ENCODE measurements around the gene PDE4DIP. TPM values are rescaled to one million over a fixed set of nuclear protein-coding genes. Genes with fewer than 3 reads are reported as not detected.
"Not testable (repeated sequence)": the region's sequence is repeated elsewhere in the genome, so short reads cannot be mapped to it uniquely, and the experiment has no call there.

Gene PDE4DIP
- total RNA-seq, 1 donor from 2014 or later: 28.9 TPM

DNA sequence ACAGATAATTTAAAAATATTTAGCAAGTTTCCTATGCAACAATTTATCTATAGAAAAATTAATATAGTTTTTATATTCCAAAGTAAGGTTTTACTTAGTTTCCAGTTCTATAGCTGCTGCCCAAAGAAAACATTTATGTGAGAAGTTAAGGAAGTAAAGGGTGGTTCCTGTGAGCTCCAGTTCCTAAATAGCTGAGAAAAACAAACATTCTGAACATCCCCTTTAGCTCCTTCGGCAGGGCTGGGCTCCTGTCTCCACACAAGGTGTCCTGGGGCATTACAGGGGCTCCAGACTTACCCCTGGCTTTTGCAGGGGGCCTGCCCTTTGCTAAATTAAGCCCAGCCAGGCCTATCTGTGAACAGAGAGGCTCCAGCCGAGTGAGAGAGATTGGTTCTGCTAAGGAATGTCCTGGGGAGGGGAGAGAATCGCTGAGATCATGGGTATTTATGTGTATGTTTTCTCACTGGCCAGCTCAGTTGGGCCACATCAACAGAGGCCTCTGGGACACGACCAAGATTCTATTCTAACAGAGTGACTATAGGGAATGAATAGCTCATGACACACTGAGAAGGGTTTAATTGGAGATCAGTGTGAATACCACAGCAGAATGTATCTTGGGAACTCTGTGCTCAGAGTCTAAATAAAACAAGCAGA, 72.6 kb downstream of the PDE4DIP start:
- DNase-seq (ENCODE audit: extremely low read depth, low read depth, low spot score): not testable (repeated sequence)

DNA sequence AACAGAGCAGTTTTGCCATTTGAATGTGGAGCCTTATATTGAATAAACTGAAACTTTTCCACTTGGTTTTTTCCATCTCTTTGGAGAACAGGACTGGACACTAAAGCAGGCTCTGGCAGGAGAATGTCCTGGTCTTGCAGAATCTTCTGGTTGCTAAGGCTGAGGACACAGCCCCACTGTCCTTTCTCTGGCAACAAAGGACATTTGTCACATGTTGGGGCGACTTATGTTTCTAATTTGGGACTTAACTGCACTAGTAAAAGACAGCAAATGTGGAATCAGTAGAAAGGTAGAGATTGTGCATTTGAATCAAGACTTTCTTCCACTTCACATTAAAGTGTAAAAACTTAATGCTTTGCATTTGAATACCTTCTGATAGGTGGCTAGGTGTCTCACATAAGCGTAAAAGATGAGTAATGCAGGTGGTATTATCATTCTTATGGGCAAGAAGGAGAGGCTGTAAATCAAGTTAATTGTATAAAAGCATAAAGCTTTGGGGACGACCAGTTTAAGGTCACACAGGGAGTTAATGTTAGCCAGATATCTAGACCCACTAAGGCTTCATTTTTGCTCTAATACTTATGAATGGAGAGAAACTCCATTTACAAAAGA, 74.7 kb downstream of the PDE4DIP start:
- not testable (repeated sequence) for DNase-seq (ENCODE audit: extremely low read depth, low read depth, low spot score)

DNA sequence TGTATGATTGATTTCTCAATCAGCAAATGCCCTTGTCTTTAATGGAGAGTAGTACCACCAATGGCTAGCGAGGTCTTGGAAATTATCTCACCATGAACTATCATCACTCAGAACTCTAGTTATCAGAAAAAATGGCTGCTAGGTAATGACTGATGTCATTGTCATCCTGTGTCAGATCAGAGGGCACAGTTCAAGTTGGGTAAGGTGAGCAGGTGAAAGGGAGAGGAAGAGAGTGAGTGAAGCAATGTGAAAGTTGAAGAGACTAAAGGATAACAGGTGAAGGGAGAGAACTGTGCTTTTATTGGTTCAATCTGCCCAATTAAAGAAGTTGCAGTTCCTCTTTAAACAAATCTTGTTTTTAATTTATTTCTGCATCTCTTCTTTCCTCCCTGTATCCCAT, 76.8 kb downstream of the PDE4DIP start:
- not testable (repeated sequence) for DNase-seq (ENCODE audit: extremely low read depth, low read depth, low spot score)

DNA sequence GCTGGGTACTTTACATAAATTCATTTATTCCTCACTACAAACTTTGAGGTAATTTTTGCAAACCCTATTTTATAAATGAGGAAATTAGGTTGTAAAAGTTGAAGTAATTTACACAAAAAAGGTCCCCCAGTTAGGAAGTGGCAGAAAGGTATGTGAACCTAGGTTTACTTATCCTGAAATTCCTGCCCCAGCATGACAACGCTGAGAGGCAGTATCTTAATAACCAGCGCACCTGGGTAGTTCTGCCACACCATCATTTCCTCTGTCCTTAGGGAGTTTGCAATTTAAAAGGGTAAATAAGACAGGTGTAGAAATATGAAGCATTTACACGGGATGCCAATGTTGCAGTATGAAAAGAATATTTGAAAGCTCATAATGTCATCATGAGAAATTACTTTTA, 79.6 kb downstream of the PDE4DIP start:
- not testable (repeated sequence) for DNase-seq (ENCODE audit: extremely low read depth, low read depth, low spot score)

DNA sequence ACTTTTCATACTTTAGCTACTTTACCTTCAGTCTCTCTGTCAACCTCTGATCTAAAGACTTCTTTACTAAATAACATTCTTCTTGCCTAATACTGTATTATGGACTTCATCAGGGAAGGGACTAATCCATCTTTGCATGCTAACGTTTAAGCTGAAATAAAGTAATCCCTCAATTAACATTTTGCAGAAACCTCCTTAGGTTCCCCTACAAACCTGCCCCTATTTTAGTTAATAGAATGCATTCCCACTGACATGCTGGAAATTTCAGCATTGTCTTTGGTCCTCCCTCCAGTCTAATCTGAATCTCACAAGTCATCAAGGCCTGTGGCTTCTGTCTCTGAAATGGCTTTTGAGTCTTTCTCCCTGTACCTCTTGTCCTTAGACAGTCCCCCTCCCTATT, 83.4 kb downstream of the PDE4DIP start:
- not testable (repeated sequence) for DNase-seq (ENCODE audit: extremely low read depth, low read depth, low spot score)

DNA sequence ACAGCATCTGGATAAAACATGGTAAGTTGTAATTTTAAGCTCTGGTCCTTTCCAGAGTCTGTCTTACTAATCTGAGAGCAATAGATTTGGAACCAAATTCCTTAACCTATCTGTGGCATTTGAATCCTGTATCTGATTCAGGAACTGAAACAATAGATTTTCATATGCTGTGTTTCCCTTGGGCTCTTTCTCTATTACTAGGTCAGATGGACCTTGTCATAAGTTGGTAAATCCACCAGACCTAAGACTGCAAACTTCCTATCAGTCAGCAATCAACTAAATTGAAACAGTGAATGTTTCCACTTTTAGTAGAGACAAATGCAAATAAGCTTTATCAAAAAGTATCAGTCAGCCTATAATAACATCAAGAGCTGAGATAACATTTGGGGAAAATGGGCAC, 85.0 kb downstream of the PDE4DIP start:
- not testable (repeated sequence) for DNase-seq (ENCODE audit: extremely low read depth, low read depth, low spot score)

DNA sequence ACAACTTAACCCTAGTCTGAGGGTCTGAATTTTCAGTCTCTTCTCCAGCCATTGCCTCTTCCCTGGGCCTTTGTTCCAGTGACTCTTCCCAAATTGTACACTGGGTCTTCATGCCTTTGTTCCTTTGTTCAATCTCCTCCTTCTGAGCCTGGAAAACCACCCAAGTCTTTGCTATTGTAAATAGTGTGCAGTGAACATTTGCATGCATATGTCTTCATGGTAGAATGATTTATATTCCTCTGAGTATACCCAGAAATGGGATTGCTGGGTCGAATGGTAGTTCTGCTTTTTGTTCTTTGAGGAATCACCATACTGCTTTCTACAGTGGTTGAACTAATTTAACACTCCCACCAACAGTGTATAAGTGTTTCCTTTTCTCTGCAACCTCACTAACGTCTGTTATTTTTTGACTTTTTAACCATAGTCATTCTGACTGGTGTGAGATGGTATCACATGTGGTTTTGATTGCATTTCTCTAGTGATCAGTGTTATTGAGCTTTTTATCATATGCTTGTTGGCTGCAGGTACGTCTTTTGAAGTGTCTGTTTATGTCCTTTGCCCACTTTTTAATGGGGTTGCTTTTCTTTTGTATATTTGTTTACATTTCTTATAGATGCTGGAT, 91.3 kb downstream of the PDE4DIP start:
- not testable (repeated sequence) for DNase-seq (ENCODE audit: extremely low read depth, low read depth, low spot score)

DNA sequence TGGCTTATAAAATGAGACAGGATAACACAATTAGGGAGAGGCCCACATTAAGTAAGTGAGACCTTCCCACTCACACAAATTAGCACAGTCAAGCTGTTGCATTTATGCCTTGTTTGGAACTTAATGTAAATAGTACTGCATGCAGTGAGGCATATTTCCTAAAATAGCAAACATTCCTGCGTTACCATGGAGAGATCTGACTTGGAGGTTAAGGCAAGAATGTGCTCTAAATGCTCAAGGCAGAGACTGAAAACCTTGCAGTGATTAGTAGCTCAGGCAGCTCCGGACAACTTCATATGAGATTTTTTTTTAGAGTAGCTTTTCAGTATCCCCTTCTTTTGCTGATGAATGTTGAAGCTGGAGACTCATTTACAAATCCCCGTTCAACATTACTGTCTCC, 98.7 kb downstream of the PDE4DIP start:
- not testable (repeated sequence) for DNase-seq (ENCODE audit: extremely low read depth, low read depth, low spot score)

DNA sequence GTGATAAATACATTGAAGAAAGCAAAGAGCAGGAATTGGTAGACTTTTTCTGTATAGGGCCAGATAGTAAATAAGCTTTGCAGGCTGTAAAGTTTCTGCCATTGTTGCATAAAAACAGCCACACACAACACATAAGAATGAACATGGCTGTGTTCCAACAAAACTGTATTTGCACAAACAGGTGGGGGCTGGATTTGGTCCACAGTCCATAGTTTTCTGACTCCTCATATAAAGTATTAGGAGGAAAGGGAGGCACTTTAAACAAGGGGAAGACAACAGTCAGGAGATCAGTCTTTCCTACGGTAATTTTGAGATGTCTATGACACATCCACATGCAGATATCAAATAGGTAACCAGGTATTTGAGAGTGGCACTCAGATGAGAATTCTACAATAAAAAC, 100.9 kb downstream of the PDE4DIP start:
- not testable (repeated sequence) for DNase-seq (ENCODE audit: extremely low read depth, low read depth, low spot score)

DNA sequence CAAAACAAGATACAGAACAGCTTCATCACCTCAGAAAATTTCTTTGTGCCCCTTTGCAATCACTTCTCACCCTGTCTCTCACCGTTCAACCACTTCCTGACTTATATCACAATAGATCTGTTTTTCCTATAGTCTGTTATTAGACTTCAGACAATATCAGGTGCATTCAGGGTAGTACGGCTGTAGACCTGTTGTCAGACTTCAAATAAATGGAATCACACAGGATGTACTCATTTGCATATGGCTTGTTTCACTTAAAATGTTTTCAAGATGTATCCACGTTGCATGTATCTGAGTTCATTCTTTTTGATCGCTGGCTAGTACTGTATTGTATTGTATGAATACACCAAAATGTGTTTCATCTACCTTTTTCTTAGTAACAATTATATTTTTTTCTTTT, 104.5 kb downstream of the PDE4DIP start:
- not testable (repeated sequence) for DNase-seq (ENCODE audit: extremely low read depth, low read depth, low spot score)

DNA sequence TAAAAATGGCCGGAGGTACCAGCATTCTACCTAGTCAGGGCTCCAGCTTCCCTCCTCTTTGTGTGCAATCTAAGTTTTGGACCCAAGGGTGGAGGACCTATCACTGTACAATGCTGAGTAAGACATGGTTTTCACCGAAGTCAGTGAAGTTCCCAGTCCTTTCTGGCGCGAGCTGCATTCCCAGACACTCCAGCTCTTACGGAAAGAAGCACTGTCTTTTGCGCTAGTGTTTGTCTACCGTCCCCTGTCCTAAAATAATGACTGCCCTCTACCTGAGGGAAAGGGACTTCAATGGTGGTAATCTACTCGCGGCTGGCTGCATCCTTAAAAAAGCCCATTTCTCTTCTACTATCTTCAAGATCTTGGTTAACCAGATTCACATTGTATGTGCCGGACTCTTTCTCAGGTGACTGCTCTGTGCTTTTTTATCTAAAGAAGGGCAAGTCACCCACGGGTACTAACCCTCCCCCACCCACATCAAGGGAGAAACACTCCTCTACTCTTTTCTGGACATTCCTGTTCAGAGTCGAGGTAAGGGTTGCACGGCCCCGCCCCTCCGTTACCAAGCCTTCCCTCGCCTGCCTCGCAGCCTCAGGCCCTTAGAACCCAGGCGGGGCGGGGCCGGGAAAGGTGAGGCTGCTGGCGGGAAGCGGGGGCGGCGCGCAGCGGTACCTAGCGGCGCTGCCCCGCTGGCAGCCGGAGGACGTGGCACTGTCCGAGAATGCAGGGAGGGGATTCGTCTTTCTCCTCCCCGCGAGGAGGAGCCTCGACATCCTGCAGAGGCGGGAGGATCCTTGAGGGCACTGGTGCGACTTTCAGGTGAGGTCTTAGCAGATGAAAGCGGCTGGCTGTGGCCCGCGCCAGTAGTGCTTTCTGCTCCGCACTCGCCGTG, 107.4 kb downstream of the PDE4DIP start:
- DNase-seq (ENCODE audit: extremely low read depth, low read depth, low spot score): not testable (repeated sequence)

DNA sequence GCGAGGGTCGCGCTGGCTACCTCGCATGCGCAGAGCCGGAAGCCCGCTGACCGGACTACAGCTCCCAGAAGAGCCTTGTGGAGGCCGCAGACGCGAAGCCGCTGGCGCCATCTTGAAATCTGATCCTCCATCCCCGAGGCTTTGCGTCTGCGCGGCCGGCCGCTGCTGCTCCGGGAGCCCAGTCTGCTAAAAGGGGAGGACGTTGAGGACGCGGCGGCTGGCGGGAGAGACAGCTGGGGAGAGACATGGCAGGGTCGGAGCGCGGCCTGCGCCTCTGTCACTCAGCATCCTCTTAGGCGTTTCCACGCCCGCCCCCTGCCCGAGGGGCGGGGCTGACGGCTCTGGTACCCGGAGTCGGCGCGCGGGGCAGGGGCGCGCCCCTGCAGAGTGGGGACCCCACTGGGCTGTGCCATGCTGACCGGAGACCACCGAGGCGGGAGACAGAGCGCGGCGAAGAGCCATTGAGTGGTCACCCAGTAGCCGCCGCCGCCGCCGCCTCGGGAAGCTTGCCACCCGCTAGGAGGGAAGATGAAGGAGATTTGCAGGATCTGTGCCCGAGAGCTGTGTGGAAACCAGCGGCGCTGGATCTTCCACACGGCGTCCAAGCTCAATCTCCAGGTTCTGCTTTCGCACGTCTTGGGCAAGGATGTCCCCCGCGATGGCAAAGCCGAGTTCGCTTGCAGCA, 108.2 kb downstream of the PDE4DIP start:
- not testable (repeated sequence) for DNase-seq (ENCODE audit: extremely low read depth, low read depth, low spot score)

DNA sequence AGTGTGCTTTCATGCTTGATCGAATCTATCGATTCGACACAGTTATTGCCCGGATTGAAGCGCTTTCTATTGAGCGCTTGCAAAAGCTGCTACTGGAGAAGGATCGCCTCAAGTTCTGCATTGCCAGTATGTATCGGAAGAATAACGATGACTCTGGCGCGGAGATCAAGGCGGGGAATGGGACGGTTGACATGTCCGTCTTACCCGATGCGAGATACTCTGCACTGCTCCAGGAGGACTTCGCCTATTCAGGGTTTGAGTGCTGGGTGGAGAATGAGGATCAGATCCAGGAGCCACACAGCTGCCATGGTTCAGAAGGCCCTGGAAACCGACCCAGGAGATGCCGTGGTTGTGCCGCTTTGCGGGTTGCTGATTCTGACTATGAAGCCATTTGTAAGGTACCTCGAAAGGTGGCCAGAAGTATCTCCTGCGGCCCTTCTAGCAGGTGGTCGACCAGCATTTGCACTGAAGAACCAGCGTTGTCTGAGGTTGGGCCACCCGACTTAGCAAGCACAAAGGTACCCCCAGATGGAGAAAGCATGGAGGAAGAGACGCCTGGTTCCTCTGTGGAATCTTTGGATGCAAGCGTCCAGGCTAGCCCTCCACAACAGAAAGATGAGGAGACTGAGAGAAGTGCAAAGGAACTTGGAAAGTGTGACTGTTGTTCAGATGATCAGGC, 108.8 kb downstream of the PDE4DIP start:
- not testable (repeated sequence) for DNase-seq (ENCODE audit: extremely low read depth, low read depth, low spot score)

DNA sequence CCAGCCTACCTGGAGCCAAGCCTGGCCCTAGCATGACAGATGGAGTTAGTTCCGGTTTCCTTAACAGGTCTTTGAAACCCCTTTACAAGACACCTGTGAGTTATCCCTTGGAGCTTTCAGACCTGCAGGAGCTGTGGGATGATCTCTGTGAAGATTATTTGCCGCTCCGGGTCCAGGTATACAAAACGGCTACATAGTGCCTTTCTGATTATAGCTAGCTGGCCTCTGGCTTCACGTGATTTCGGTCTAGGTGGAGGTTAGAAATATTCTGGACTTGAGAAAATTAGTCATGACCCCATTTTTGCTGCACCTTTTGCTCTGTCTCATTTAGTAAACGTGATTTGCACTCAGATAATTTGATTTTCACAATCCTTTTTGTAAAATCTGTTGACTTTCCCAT, 109.5 kb downstream of the PDE4DIP start:
- DNase-seq (ENCODE audit: extremely low read depth, low read depth, low spot score): not testable (repeated sequence)

DNA sequence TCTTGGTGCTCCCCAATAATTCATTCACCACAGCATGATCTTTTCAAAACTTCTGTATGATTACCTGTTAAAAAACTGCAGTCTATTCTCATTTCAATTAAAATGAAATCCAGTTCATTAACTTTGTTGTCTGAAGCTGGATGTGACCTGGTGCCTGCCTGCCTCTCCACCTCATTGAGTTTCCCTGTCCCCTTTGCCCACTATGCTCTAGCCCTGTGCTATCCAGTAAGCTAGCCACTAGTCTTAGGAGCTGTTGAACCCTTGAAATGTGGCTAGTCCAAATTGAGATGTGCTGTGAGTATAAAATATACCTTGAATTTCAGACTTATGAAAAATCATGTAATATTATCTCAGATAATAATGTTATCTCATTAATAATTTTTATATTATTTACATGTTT, 114.1 kb downstream of the PDE4DIP start:
- not testable (repeated sequence) for DNase-seq (ENCODE audit: extremely low read depth, low read depth, low spot score)

DNA sequence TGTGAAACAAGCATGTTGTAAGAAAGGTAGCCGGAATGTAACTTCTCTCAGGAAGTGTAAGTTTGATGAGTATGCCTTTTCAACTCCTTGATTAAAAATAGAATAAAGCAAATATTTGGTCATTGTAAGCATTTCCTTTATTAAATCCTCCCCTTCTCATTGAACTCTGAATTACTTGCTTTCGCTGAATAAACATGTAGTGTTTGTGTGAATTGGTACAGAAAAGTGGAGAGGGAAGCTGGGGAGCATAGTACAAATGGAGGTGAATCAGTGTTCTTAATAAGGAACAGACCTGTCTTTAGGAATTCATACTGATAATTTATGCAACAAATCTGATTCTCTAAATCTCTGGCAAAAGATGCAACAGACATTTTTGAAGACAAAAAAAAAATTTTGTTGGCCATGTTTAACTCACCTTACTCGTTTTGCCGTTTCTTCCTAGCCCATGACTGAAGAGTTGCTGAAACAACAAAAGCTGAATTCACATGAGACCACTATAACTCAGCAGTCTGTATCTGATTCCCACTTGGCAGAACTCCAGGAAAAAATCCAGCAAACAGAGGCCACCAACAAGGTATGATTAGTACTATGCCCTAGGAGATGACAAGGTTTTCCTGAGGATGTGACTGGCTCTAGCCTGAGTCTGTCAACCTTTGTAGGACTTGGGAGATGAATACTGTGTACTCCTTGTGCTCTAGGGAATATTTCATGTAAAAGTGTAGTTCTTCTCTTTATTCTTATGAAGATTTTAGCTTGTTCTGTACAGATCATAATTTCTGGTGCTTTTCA, 116.2 kb downstream of the PDE4DIP start:
- DNase-seq (ENCODE audit: extremely low read depth, low read depth, low spot score): not testable (repeated sequence)

DNA sequence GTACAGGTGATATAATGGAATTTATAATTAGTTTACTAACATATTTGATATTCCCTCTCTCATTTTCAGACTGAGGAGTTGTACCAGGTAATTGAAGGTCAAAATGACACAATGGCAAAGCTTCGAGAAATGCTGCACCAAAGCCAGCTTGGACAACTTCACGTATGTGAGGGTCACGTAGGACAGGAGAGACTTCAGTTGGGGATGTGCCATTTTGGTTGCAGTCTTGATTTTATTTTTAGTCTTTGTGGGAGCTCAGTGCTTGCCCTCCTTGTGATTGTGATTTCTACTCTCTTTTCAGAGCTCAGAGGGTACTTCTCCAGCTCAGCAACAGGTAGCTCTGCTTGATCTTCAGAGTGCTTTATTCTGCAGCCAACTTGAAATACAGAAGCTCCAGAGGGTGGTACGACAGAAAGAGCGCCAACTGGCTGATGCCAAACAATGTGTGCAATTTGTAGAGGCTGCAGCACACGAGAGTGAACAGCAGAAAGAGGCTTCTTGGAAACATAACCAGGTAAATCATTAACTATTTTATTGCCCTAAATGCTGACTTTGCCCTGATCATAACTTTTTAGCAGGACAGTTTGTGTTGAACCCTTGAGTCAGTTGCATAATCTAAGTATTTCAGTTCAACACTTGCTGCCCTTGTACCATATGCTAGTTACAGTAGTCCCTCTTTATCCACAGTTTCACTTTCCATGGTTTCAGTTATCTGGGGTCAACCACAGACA, 118.1 kb downstream of the PDE4DIP start:
- not testable (repeated sequence) for DNase-seq (ENCODE audit: extremely low read depth, low read depth, low spot score)

DNA sequence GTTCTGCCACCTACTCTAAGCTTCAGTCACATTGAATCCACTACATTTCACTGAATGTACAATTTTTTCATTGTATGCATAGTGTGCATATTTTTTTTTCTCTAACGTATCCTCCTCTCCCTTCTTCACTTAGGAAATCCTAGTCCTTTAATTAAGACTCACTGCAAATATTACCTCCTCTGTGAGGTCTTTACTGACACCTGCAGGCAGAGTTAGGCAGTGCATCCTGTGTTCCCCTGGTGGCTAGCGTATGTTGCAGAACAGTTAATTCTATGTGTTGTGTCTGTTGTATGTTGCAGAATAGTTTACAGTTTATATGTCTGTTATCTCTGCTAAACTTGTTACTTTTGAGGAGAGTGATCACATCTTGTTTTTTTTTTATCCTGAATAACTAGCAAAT, 121.9 kb downstream of the PDE4DIP start:
- not testable (repeated sequence) for DNase-seq (ENCODE audit: extremely low read depth, low read depth, low spot score)

Data from glomerular endothelial cell (primary cell).